GM19395 (cell line): ENCODE measurements around the gene CAVIN2.

ENCODE experiments used
- ATAC-seq: cut with Tn5 transposase; IDR thresholded peaks from one replicate; pipeline ENCODE4 v1.9.1; 2021; ENCODE audit warnings: mild to moderate bottlenecking, moderate library complexity; ENCODE audit not compliant: unreplicated experiment

The CAVIN2 gene

GRCh38 chr2:191866195-191866594, 19.3 kb upstream of the CAVIN2 start:
- ATAC-seq = no peak

GRCh38 chr2:191864628-191865374, 17.9 kb upstream of the CAVIN2 start:
- ATAC-seq = no peak

GRCh38 chr2:191863988-191864387, 17.1 kb upstream of the CAVIN2 start:
- no peak for ATAC-seq

GRCh38 chr2:191862156-191862775, 15.4 kb upstream of the CAVIN2 start:
- ATAC-seq = no peak

DNA sequence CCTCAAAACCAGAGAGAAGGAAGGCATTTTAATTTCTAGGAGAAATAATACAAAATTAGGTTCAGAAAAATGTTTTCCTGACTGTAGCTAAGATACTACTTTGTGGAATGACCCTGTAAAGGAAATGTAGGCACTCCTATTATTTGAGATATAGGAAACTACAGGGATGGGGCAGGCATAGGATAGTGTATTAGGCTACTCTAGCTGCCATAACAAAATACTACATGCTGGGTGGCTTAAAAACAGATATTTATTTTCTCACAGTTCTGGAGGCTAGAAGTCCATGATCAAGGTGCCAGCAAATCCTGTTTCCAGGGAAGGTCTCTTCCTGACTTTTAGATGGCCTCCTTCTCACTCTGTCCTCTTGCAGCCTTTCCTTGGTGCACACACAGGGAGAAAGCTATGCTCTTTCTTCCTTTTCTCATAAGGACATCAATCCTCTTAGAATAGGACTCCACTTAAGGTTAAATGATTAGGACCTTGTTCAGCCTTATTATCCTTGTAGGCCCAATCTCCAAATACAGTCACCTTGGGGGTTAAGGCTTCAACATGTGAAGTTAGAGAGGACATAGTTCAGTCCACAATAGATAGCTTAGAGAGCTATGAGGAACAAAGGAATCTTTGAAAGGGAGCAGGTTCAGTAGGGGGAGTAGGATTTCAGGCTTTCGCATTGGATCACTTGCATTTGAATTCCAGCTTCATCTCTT, 14.0 kb upstream of the CAVIN2 start:
- no peak for ATAC-seq

GRCh38 chr2:191859681-191860080, 12.8 kb upstream of the CAVIN2 start:
- no peak for ATAC-seq

- no peak for ATAC-seq
These were observed 11.0 kb upstream of the CAVIN2 start for GRCh38 chr2:191857886-191858285.

GRCh38 chr2:191857259-191857805, 10.4 kb upstream of the CAVIN2 start:
- no peak for ATAC-seq

DNA sequence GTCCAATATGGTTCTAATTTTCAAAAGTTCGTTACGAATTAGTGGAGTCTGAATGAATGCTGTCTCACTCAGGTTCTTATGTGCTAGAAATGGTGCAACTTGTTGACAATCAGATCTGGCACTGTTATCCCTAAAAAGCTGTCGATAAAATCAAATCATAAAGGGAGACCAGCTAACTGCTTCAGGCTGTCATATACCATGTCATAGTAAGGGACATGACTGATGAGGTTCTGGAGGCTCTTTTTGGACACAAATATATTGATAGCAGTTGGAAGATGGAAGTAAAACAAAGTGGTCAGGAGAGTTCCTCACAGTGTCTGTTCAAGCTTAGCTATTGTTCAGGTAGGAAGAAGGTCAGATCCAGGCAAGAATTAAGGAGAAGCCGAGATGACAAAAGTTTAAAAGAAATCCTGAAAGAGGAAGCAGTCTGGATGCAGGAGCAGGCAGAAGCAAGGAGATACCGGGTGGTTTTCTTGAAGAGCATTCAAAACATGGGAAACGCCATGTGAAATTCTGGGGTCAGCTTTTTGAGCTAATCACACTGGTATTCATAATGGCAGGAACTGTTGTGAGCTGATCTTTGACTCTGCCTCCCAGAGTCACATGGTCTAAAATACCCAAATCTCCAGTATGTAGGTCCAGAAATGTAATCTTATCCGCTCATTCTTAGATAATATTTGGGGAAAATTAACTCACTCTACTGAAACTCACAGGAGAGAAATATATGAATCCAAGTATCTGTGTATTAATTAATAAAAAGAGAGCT, 9.4 kb upstream of the CAVIN2 start:
- no peak for ATAC-seq

DNA sequence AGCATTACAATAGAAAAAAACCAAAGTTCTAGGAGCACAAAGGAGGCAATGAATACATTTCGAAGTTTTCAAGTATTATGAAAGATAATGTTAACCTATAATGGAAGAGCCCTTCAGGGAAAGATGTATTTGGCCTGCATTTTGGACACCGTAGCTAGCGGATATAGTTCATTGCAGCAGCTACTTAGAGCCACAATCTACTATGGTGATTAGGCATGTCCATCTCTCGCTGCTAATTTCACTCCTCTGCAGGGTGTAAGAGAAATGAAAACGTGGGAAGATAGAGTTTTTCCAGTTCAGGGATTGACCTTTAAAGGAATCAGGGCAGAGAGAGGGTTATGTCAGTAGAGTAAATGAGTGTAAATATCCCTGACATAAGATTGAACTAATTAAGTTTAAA, 8.5 kb upstream of the CAVIN2 start:
- no peak for ATAC-seq

DNA sequence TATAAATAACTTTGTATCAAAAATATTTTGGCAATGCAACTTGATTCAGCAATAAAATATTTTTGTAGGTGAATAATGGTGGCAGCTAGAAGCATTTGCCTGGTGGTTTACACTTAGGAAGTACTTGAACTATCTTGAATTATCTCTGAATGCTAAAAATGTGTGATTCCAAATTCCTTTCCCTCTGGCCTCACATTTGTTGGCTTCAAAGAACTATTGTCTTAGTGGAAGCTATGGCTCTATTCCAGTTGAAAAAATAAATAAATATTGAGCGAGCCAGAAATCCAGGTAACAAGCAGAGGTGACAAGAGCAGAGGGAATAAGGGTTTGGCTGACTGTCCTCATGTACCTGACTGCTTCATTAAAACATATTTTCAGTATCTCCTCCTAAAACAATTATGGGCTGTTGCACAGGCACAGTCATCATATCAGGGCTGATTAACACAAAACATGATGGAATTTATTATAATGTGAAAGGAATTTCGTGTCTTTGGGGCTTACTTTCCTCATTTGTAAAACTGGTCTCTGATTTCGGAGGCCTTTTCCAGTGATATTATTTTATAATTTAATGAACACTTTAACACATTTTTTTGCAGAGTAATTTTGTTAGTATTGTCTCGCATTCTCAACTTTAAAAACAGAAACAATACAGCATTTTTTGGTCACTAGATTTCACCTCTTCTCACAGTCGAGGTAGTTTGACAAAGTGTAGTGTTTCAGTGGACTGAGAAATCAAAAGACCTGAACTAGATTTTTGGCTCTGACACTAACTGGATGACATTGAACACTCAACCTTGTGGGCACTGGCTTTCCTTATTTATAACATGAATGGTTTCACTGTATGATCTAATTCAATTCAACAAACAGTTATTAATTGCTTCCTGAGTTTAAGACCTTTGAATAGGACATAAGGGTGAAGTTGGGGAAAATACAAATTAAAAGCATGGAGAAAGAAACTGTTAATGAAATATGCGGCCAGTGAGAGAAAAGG, 7.8 kb upstream of the CAVIN2 start:
- ATAC-seq = no peak

DNA sequence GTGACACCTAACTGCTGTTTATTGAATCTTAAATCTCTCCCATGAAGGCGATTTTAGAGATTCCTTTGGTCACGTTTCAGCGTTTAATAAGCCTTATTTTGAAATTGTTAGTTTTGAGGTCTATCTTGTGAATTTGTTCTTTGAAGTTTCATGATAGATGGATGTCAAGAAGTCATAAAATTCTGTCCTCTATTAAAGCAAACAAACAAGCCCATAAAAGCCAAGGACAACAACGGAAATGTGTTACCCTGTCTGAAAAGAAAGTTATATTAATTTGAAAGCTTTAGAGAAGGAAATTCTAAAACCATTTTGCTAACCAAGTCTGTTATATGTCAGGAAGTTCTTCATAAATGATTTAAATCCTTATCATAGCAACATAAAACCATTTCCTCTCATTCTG, 7.0 kb upstream of the CAVIN2 start:
- no peak for ATAC-seq

GRCh38 chr2:191851158-191851557, 4.3 kb upstream of the CAVIN2 start:
- ATAC-seq = no peak

DNA sequence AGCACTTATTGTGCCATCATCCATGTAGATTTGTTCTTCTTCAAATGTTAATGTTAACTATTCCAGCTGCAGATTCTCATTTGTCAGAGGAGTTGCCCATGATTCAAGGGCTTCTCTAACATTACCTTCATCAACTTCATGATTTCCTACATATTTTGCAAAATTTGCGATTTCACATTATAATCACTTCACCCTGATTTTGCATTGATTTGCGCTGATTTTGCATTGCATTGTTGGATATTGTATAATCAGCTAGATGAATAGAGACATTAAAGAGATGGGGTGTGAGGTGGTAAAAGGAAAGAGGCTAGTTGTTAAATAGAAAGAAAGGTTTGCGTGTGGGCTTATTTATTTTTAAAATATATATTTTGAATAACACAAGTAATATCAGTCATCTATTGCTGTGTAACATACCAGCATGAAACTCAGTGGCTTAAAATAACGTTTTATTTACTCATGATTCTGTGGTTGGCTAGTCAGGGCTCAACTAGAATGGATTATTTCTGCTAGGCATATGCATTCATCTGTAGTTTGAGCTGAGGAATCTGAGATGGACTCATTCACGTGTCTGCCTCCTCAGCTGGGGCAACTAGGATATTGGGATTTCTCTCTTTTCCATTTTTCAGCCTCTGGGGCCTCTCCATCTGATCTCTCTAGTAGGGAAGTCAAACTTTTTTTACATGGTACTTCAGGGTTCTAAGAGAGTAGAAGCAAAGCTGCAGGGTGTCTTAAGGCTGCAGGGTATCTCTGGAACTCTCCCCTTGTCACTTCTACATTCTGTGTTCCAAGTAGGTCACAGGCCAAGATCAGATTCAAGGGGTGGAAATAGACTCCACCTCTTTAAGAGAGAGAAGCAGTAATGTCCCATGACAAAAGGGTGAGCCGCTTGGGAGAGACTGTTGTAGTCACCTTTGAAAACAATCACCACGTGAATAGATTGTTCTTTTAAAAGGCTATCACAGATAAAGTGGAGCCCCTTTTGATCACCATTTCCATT, 2.2 kb upstream of the CAVIN2 start:
- no peak for ATAC-seq

DNA sequence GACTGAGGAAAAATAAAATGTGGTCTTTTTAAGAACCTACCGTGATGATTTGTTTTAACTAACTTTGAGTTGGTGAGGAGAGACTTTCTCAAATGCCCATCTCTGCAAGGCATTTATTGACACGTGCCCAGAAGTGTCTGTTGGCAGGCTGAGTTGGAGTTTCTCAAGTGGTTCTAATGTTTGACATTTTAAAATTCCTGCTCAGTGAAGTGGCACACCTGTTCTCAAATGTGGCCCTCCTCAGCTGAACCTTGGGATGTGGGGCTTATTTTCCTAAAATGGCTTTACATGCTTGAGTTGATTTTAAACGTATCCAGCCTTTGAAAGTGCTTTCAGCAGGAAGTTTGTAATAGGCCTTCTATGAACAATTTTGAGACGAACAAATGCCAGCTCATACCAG, 876 bp upstream of the CAVIN2 start:
- ATAC-seq = no peak

GRCh38 chr2:191845876-191846514, 893 bp downstream of the CAVIN2 start:
- no peak for ATAC-seq

DNA sequence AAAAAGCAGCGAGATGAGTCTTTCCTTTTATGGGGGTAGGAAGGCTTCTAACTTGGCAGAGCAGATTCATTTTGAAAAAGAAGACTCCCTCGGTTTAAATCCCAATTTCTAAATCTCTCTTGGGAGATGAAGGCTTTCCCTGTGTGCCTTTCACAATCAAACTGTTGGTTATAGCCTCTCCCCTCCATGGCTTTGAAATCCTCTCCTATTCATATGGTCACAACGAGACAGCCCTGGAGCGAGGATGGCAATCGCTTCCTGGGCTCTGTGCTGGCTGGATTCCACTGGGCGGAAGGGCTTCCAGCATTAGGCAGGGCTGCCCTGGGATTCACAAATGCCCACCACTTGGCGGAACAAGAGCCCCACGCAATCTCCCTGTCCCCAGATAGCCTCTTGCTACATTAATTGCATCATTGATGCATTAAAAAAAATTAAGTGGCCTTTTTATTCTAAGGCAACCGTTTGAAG, 1.6 kb downstream of the CAVIN2 start:
- ATAC-seq = no peak

GRCh38 chr2:191844706-191845105, 2.2 kb downstream of the CAVIN2 start:
- ATAC-seq = no peak
